NOMO-1 treated with DMSO at 0.1 percent for 48 hours (cell line): ENCODE measurements around the gene RAB10.
A peak's percentile ranks its signal among the peaks of the same experiment; 100 is the strongest.
"Not testable (repeated sequence)": the region's sequence is repeated elsewhere in the genome, so short reads cannot be mapped to it uniquely, and the experiment has no call there.

Experiments
- DNase-seq: peaks from one replicate; lab custom pipeline; 2025; ENCODE audit not compliant: unreplicated experiment; lab: John Stamatoyannopoulos, UW

RAB10 gene

DNA sequence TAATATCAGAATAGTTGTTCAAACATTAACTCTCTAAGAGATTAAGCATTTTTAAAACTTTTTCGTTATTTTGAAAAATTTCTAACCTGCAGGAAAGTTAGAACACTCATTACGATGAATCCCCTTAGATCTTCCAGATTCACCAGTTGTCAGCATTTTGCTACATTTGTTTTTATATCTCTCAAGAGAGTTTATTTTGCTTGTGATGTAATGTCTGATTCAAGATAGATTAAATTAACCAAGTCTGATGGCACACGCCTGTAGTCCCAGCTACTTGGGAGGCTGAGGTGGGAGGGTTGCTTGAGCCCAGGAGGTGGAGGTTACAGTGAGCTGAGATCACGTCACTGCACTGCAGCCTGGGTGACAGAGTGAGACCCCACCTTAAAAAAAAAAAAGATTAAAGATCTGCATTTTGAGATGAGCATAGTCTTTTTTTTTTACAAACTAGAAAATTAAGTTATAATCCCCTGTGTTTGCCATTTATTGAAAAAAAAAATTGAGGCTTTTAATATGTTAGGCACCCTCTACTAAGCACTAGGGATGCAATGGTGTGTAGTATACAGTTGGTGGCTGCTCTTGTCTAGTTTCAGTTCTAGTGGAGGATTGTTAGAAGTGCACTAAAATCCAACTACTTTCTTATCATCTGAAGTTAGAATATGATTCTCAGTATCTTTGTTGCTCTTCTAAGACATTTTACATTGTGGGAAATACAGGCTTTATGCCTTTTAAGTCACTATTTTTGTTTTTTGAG, 20.9 kb downstream of the RAB10 start:
- no peak for DNase-seq

DNA sequence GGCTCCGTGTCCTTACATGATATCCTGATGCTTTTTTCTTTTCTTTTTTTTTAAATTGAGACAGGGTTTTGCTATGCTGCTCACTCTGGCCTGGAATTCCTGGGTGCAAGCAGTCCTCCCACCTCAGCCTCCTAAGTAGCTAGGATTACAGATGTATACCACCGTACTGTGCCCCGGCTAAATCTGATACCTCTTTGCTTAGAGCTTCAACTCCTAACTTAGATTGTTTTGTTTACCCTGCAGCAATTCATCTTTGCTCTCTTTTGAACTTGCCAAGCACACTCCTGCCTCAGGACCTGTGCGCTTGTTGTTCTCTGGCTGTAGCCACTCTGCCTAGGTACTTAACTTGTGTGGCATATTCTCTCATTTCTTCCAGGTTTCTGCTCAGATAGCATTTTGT, 24.5 kb downstream of the RAB10 start:
- no peak for DNase-seq

DNA sequence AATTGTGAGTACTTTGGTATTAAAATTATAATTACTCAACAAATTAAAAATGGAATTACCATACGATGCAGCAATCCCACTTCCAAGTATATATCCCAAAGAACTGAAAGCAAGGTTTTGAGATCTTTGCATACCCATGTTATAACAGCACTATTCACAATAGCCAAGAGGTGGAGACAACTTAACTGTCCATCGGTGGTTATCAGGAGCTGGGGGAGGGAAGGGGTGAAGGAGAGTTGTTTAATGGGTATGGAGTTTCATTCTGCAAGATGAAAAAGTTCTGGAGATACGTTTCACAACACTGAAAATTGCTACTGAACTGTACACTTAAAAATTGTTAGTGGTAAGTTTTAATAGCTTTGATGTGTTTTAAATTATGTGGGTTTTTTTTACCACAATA, 25.7 kb downstream of the RAB10 start:
- DNase-seq, result peak; percentile 20

DNA sequence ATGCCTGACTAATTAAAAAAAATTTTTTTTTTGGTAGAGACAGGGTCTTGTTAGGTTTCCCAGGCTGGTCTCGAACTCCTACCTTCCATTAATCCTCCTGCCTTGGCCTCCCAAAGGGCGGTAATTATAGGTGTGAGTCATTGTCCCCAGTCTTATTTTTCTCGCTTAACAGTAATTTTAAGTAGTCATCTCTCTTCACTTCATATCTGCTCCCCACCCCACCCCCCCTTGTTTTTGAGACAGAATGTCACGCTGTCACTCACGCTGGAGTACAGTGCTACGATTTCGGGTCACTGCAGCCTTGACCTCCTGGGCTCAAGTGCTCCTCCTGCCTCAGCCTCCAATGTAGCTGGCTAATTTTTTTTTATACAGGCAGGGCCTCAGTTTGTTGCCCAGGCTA, 27.7 kb downstream of the RAB10 start:
- DNase-seq, result no peak

DNA sequence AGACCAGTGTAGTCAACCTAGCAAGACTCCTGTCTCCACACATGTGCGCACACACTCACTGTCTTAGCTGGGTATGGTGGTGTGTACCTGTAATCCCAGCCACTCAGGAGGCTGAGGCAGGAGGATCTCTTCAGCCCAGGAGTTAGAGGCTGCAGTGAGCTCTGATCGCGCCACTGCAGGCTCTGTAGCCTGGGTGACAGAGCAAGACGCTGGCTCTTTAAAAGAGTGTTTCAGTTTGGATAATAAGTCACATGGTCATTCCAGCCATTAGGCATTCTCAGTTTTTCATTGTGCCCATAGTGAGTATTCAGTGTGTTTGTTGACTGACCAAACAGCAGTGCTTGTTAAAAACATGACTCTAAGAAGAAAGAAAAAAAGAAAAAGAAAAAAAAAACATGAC, 31.0 kb downstream of the RAB10 start:
- DNase-seq, result peak; percentile 7

DNA sequence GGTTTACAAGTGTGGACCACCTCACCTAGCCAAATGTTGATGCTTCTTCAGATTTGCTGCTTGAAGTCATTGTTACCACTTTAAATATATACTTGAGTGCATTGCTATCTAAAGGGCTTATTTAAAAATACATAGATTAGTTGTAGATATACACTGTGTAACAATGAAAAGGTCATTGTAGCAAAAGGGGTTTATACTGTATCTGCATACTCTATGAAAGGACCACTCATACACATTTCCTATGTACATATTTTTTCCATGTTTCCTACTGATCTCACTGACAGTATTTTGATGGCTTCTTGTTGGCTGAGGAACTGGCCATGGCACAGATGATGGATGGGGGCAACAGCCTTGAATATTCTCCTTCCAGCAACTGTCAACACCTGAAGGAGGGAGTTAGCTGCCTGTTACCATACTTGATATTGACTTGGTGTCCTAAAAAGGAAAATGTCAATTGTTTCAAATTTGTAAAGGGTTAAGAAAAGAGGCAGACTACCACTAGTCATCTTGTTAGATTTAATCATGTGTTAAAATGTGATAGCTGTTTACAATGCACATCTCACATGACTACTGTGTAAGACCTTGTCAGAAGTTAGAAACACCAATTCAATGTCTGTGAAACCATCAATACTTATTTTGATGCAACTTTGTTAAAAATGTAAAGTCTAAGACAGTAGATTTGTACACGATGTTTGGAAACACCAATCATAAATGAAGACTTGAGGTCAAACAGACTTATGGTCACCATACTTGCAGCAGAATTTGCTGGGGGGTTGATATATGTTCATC, 33.5 kb downstream of the RAB10 start:
- DNase-seq, result no peak

DNA sequence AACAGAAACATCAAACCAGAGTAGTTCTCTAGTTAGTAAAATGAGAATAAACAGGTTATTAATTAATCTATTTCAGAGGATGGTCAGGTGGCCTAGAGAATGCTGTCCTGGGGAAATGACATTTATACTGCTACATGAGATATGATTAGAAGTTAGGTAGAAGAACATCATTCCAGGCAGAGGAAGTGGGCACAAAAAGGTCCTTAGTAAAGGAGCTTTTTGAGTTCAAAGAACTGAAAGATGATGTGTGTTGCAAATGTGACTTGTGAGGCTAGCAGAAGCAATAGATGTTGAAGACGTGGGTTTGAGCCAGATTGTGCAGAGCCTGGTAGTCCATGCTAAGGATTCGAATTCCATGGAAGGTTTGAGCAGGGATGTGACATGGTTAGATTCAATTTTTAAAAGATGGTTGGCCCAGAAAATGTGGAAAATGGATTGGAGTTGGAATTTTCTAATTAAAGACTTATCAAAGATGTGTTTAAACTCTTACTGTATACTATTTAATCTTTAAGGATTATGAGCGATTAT, 34.2 kb downstream of the RAB10 start:
- DNase-seq, result no peak

DNA sequence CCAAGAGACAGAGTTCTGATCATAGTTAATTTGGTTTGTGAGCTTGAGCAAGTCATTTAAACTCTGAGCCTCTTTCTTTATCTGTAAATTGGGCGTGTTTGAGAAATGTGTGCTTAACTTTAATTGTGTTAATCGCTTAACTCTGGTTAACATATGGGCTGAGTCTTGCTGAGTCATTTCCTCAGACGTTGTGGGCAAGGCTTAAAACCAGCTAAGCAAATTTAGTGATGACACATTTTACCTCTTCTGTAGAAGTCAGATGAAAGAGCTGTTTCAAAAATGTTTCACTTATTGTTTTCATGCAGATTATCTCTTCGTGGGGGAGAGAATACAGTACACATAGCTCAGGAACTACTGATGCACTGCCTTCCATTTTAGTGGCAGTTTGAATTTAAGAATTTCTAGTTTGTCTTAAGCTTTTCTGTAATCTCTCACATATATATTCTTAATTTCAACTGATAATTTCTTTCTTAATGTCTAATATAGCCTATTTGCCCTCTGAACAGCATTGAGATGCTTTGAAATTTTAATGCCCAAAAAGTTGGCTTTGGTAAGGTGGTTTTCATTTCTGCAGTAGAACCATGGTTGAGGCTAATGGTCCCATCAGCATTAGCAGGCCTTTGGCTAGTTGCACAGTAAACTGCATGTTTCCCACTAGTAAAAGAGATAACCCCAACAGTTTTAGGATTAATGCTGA, 34.9 kb downstream of the RAB10 start:
- peak; percentile 92 for DNase-seq

DNA sequence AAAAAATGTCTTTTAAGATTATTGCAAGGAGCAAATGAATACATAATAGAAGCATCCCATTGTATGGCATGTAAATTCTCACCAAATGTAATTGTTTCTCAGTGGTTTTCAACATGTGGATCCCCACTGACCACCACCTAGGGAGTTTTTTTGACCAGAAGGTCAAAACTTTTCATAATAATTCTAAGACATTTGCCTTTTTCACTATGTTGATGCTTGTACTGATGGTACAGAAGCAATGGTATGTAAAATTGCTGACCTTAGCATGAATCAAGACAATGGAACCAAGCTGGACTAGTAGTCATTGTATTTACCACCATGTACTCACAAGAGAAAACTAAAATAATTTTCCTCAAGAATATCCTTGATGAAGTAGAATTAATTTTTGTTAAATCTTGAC, 36.8 kb downstream of the RAB10 start:
- no peak for DNase-seq

DNA sequence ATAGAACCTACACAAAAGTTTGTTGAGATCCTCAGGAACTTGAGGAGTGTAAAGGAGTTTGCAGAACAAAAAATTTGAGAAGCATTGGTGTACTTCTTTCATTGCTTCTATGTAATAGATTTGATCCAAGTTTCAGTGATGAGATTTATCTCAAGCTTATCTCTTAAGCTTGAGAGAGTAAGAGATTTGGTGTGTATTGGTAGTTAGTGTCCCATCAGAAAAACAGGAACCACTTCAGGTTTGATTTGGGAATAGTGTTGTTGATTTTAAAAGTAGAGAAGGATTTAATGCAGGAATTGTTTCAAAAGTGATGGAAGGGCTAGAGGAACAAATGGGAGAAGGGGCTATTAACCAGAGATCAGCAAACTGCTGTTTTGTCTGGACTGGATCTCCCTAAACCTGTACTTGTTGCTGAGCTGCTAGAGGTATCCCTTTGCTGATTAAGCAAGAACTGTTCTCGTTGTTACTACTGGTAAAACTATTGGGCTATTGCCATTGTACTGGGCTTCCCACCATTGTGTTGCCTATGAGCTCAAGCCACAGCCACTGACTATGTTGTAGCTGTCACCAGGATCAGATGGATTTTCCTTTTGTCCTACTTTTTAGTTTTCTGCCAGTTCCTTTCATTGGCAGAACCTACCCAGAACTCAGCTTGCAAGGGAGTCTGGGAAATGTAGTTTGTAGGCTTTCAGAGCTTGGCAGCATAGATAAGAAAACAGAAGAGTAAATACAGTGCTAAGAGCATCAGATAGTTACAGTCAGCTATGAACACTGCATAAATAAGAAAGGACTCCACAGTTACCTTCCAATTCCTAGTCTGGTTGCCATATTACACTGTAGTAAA, 39.3 kb downstream of the RAB10 start:
- no peak for DNase-seq

DNA sequence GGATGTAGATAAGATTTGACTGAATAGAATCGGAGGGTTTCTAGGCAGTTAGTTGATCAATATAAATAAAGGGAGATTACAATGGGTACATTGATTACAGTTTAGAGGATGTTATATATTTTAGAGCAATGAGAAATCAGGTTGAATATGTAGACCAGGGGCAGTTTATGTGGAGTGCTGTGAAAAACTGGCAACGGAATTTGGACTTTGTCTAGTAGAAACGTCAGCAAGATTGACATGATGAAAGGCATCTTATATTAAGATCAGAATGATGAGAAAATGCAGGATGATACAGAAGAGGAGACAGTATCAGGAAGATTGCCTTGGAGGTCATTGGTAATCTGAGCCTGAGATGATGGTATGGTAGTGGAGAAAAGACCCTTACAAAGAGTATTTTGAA, 39.9 kb downstream of the RAB10 start:
- no peak for DNase-seq

DNA sequence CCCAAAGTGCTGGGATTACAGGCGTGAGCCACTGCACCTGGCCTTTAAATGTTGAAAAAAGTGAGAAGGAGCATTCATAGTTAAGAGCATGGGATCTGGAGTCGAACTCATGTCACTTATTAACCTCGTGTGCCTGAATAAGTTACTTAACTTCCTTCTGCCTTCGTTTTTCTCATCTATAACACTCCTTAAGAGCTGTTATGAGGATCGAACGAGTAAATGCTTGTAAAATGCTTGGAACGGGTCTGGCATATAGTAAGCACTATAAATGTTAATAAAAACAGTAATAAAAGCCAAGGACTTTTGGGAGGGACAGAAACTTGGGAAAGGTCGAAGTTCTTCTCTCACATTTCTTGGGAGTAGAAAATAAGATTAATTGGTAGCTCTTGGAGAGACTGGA, 40.8 kb downstream of the RAB10 start:
- DNase-seq, result no peak

DNA sequence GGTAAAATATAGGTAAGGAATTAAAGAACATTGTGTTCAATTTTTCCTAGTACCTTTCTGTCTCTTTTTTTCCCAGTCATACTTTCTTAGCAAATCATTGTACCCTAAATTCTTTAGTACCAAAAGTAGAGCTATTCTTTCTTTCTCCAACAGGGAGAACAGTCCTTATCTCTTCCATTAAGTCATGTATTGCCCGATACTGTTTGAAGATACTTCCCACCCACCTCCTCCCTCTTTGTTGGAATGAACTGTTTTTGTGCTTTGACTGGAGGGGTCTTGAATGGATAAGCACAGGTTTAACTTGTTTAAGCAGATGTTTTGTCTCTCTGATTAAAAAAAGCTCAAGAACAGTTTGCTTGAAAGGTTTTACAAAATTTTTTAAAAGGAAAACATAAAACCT, 41.3 kb downstream of the RAB10 start:
- no peak for DNase-seq

DNA sequence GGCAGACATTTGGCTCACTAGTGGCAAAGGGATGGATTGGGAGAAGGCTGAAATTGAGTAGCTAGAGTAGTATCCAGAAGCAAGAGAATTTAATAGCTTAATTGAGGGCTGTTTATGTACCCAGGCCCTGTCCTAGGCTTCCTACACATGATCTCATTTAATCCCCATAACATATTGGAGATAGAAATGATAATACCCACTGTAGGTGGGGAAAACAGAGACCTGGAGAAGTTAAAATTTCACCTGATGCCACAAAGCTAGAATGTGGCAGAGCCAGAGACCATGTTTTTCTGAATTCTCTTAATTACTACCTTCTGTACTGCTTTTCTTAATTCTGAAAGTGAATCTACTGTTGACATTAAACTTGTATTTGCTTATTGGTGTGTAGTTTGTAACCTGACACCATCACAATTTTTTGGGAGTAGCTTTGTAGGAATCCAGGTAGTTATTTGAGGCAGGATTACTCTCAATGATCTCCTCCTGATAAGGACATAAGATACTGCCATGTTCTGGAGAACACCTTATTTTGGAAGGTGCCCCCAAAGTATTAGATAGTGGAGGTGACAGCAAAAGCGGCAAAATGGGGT, 42.2 kb downstream of the RAB10 start:
- no peak for DNase-seq

DNA sequence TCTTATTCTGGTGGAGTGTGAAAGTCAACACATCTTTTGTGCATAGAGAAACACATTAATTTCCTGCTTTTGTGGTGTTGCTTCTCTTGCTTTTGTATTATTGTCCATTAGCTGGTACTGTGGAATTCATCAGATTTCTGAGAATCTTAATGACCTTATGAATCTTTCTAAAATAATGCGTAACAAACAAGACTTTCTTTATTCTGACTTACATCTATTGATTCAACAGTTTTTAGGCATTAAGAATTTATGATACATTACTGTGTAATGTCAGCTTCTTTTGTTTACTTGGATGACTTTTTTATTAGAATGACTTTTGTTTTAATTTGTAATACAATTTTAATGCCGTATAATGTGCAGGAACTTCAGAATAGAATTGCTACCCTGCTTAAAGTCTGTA, 43.4 kb downstream of the RAB10 start:
- no peak for DNase-seq

DNA sequence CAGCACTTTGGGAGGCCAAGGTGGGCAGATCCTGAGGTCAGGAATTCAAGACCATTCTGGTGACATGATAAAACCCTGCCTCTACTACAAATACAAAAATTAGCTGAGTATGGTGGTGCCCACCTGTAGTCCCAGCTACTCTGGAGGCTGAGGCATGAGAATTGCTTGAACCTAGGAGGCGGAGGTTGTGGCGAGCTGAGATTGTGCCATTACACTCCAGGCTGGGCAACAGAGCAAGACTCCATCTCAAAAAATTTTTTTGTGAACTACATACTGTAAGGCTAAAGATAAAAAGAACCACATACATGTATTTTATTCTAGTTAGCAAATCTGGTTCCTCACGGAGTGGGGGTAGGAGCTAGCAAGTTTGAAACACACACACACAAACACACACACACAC, 45.1 kb downstream of the RAB10 start:
- no peak for DNase-seq

DNA sequence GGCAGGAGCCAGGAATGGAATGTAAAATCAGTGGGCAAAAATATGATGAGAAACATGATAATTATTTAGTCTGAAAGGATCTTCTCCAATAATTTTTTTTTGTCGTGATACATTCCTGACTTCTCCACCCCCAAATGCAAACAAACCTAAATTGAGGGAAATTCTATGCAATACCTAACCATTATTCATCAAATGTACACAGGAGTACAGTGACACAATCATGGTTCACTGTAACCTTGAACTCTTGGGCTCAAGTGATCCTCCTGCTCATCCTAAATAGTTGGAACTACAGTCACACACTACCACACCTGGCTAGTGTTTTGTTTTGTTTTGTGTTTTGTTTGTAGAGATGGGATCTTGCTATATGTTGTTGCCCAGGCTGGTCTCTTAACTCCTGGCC, 46.5 kb downstream of the RAB10 start:
- DNase-seq, result no peak

DNA sequence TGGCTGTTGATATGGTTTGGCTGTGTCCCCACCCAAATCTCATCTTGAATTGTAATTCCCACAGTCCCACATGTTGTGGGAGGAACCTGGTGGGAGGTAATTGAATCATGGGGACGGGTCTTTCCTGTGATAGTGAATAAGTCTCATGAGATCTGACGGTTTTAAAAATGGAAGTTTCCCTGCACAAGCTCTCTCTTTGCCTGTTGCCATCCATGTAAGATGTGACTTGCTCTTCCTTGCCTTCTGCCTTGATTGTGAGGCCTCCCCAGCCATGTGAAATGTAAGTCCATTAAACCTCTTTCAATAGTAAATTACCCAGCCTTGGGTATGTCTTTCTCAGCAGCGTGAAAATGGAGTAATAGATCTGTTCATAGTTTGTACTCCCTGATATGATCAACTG, 47.0 kb downstream of the RAB10 start:
- not testable (repeated sequence) for DNase-seq

DNA sequence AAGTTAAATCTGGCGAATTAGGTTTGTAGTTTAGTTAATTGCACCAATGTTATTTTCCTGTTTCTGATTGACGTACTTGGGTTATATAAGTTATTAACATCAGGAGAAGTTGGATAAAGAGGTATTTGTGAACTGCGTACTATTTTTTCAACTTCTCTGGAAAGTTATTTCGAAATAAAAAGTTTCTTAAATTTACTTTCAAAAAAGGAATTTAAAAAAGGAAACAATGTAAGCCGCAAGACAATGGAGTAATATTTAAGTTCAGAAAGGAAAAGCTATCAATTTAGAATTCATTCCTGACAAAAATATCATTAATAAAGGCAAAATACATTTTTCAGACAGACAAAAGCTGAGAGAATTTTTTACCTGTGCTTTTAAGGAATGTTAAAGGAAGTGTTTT, 47.7 kb downstream of the RAB10 start:
- DNase-seq, result no peak

DNA sequence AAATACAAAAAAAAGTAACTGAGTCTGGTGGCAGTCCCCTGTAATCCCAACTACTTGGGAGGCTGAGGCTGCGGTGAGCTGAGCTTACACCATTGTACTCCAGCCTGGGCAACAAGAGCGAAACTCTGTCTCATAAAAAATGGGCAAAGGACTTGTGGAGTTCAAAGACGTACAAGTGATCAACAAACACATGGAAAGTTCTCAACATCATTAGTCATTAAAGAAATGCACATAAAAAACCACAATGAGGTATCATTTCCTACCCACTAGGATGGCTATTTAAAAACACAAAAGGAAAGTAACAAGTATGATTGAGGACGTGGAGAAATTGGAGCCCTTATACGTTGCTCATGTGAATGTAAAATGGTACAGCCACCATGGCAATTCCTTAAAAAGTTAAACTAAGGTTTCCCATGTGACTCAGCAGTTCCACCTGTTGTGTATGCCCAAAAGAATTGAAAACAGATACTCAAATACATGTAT, 52.3 kb downstream of the RAB10 start:
- DNase-seq, result peak; percentile 44
